ENCODE results near the gene RPS6KB2.

DNA sequence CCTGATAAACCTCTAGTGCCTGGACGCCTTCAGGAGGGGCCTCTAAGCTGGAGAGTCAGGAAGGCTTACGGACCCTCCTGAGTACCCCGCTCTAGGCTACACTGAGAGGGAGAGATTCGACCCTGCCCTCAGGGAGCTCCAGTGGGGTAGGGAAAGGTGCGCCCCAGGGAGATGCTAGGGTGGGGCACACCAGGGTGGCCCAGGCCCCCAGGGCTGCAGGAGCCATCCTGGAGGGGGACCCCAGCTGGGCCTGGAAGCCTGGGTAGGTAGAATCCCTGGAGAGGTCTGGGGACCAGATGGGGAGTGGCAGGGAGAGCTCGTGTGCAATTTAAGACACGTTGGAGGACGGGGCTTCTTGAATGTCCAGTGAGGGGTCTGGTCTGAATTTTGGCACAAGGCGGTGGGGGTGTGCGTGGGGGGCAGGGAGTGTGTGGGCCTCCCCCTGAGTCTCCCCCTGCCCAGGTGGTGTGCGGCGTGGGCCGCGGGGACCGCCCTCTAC, 8.1 kb upstream of the RPS6KB2 start:
- TF ChIP-seq, protein P1, sequence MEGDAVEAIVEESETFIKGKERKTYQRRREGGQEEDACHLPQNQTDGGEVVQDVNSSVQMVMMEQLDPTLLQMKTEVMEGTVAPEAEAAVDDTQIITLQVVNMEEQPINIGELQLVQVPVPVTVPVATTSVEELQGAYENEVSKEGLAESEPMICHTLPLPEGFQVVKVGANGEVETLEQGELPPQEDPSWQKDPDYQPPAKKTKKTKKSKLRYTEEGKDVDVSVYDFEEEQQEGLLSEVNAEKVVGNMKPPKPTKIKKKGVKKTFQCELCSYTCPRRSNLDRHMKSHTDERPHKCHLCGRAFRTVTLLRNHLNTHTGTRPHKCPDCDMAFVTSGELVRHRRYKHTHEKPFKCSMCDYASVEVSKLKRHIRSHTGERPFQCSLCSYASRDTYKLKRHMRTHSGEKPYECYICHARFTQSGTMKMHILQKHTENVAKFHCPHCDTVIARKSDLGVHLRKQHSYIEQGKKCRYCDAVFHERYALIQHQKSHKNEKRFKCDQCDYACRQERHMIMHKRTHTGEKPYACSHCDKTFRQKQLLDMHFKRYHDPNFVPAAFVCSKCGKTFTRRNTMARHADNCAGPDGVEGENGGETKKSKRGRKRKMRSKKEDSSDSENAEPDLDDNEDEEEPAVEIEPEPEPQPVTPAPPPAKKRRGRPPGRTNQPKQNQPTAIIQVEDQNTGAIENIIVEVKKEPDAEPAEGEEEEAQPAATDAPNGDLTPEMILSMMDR (IDR thresholded peaks at IDR 0.05; ENCODE audit: low read length), result no peak
- no peak for TF ChIP-seq EZH2 (IDR thresholded peaks at IDR 0.05; ENCODE audit: borderline replicate concordance, low read length)

Measured in OCI-LY1 (cell line).